Measurements from ENCODE around the gene ARHGEF28. TPM values are rescaled to one million over a fixed set of nuclear protein-coding genes. Genes with fewer than 3 reads are reported as not detected.

Gene ARHGEF28
- total and polyA plus RNA-seq, 2 of the 4 experiments (the other 2 are of a cell fraction): 3.6 to 16.0 TPM

GRCh38 chr5:73947906-73948640 lies 322.1 kb downstream of the ARHGEF28 start:
- H4K91ac ChIP-seq (ENCODE audit: insufficient read depth, low read depth, low read length): no peak overlapping the region
- TF ChIP-seq RAD21 (IDR thresholded peaks at IDR 0.05; ENCODE audit: low read length): no peak
- no peak for TF ChIP-seq MXI1 (IDR thresholded peaks at IDR 0.05; ENCODE audit: borderline replicate concordance, low read depth, low read length)
- no peak for TF ChIP-seq POLR2A (IDR thresholded peaks at IDR 0.05; ENCODE audit: low read depth, low read length)
- TF ChIP-seq SMC3 (IDR thresholded peaks at IDR 0.05; ENCODE audit: low read depth, low read length): no peak
- no peak overlapping the region for H4K8ac ChIP-seq (ENCODE audit: low read depth in 2 of 2, low read length in 2 of 2)
- no peak overlapping the region for H2BK20ac ChIP-seq (ENCODE audit: low read depth, low read length)
- no peak overlapping the region for H3K56ac ChIP-seq (ENCODE audit: extremely low read depth, insufficient read depth, low read length)
- no peaks in the 10 kb centered on the region for H4K20me1 ChIP-seq (ENCODE audit: insufficient read depth, low read length)
- no peaks in the 10 kb centered on the region for H3K36me3 ChIP-seq (ENCODE audit: control insufficient read depth, insufficient read depth, low read length)
- H2BK5ac ChIP-seq (ENCODE audit: low read depth, low read length, poor library complexity, severe bottlenecking): no peak overlapping the region
- intact Hi-C loops (cut with micrococcal nuclease) (no loop called here), dilution Hi-C loops (cut with HindIII; ENCODE audit: low sequenced_read_pairs, unreplicated experiment) (no loop called here), in situ Hi-C loops (cut with MboI; ENCODE audit: low sequenced_read_pairs) (no loop called here)
- no peaks in the 10 kb centered on the region for H3K9me1 ChIP-seq (ENCODE audit: insufficient read depth, low read length)
- ChIA-PET POLR2A (ENCODE audit: unreplicated experiment) (interaction anchor here (0.6 kb wide), 1 partner anchor 695 kb away, joined by 4 read pairs; no protein-coding TSS in a partner anchor), CTCF (interaction anchor here (0.5 to 0.6 kb wide), 2 partner anchors 1572 to 1709 kb away, joined by 3 to 5 read pairs; no protein-coding TSS in a partner anchor)
- no peak overlapping the region for H4K5ac ChIP-seq (ENCODE audit: low read depth, low read length)
- no peak for DNase-seq
- H2AFZ ChIP-seq (replicated peaks; ENCODE audit: low read length, poor library complexity): no peak overlapping the region
- no peak overlapping the region for H3K18ac ChIP-seq (ENCODE audit: low read depth, low read length)
- H2BK15ac ChIP-seq (ENCODE audit: low read depth, low read length): no peak overlapping the region; the same call in 2 of the 3 replicates
- 0 out of 2 replicates have a peak overlapping the region, but pooled peaks have one; percentile 37 for H3K14ac ChIP-seq (replicated peaks; ENCODE audit: low read depth, low read length)
- H3K79me1 ChIP-seq (ENCODE audit: low read depth in 1 of 2, low read length in 2 of 2): no peaks in the 10 kb centered on the region
- H3K4me1 ChIP-seq (ENCODE audit: control insufficient read depth, insufficient read depth, low read length): peaks cover 7% of the 10 kb centered on the region
- H2BK120ac ChIP-seq (ENCODE audit: low read depth, low read length): no peak overlapping the region
- no TSS peak for BruUV-seq (replicated peaks)
- 85% methylated on average over 2 of the region's 9 CpGs; no CpG with 5 or more reads in 1 of the 2 experiments for WGBS, 2 experiments (ENCODE audit: extremely low coverage in 2 of 2, insufficient read length in 1 of 2)
- no peak overlapping the region for H3K4ac ChIP-seq (ENCODE audit: low read depth, low read length)
- H3K4me3 ChIP-seq (ENCODE audit: insufficient read depth, low read depth, low read length): no peak overlapping the region
- peaks cover 3% of the 10 kb centered on the region; the same call in 1 of the 2 replicates for H3K27me3 ChIP-seq (ENCODE audit: control insufficient read depth, insufficient read depth, low read length)
- no peak overlapping the region for H2AK5ac ChIP-seq (ENCODE audit: low read depth, low read length)
- no peak overlapping the region for H3K9ac ChIP-seq (ENCODE audit: low read depth, low read length)
- no peak overlapping the region for H3K23ac ChIP-seq (ENCODE audit: low read depth, low read length)
- H3K4me2 ChIP-seq (ENCODE audit: low read depth, low read length): no peak overlapping the region
- ATAC-seq (ENCODE audit: low read depth): no peak
- no peak overlapping the region for H3K27ac ChIP-seq (ENCODE audit: insufficient read depth, low read length)
- peaks cover 5% of the 10 kb centered on the region for H3K9me3 ChIP-seq (ENCODE audit: control insufficient read depth, insufficient read depth, low read length)
- H2AK9ac ChIP-seq (replicated peaks; ENCODE audit: low read depth, low read length, poor library complexity): no peak overlapping the region
